HepG2 (cell line): ENCODE data around the gene DISP2. TPM values are rescaled to one million over a fixed set of nuclear protein-coding genes. Genes with fewer than 3 reads are reported as not detected.

ENCODE experiments used
- IKZF5 ChIP-seq: IDR thresholded peaks from 2 replicates; pipeline ENCODE4 v1.6.1; 2018; ENCODE audit warnings: missing genetic modification reagents, mild to moderate bottlenecking, missing compliant biosample characterization
- KDM6A ChIP-seq: IDR thresholded peaks from 2 replicates; pipeline ENCODE4 v1.6.1; 2016; ENCODE audit warnings: low read depth
- MTERF4 ChIP-seq: sonication (generic); formaldehyde crosslinking; IDR thresholded peaks from 2 replicates; pipeline ENCODE4 v1.8.0; 2023; ENCODE audit warnings: mild to moderate bottlenecking, missing genetic modification reagents
- STAT5B ChIP-seq: sonication (generic); formaldehyde crosslinking; IDR thresholded peaks from 2 replicates; pipeline ENCODE4 v1.4.0; 2020; ENCODE audit warnings: missing genetic modification reagents
- TFDP2 ChIP-seq: sonication (generic); formaldehyde crosslinking; IDR thresholded peaks from 2 replicates; pipeline ENCODE4 v1.4.0; 2020; ENCODE audit warnings: missing genetic modification reagents
- TMF1 ChIP-seq: sonication (generic); formaldehyde crosslinking; IDR thresholded peaks from 2 replicates; pipeline ENCODE4 v1.8.1; 2022; ENCODE audit warnings: low read depth, missing genetic modification reagents
- ZBTB1 ChIP-seq: sonication (generic); formaldehyde crosslinking; IDR thresholded peaks from 2 replicates; pipeline ENCODE4 v1.4.0; 2020; ENCODE audit warnings: missing genetic modification reagents, borderline replicate concordance
- ZBTB37 ChIP-seq: sonication (generic); formaldehyde crosslinking; IDR thresholded peaks from 2 replicates; pipeline ENCODE4 v1.4.0; 2020; ENCODE audit warnings: mild to moderate bottlenecking, missing genetic modification reagents
- ZBTB42 ChIP-seq: sonication (generic); formaldehyde crosslinking; IDR thresholded peaks from 2 replicates; pipeline ENCODE4 v1.5.0; 2020; ENCODE audit warnings: mild to moderate bottlenecking, missing genetic modification reagents
- ZNF205 ChIP-seq: IDR thresholded peaks from 2 replicates; pipeline ENCODE4 v1.6.1; 2018; ENCODE audit warnings: missing biosample characterization, missing genetic modification reagents
- ZNF24 ChIP-seq: fragments of 450-650 bp; IDR thresholded peaks from 2 replicates; pipeline ENCODE4 v1.6.1; 2017; ENCODE audit warnings: antibody characterized with exemption, mild to moderate bottlenecking
- ZNF280D ChIP-seq: sonication (generic); formaldehyde crosslinking; IDR thresholded peaks from 2 replicates; pipeline ENCODE4 v1.5.1; 2020; ENCODE audit warnings: mild to moderate bottlenecking, missing genetic modification reagents
- ZSCAN9 ChIP-seq: IDR thresholded peaks from 2 replicates; pipeline ENCODE4 v1.6.1; 2016; ENCODE audit warnings: borderline replicate concordance
- polyA plus RNA-seq, 8 experiments: library from polyadenylated mRNA; depleted of rRNA in 3 of 8; stranded (reverse) in 7 of 8; unstranded in 1 of 8; fragments of >200 nt; fragmentation: Illumina TruSeq in 4 of 8; extraction: Trizol in 4 of 8; gene quantifications; 2 replicates each; pipeline versions ENCODE4 v1.2.1 to v1.2.3, GENCODE V29; 2011 to 2016; ENCODE audit warnings: low read depth in 4 of 8, missing spikeins in 1 of 8, mixed read lengths in 1 of 8; ENCODE audit not compliant: insufficient read depth in 1 of 8
- total RNA-seq, 5 experiments: library from RNA; depleted of rRNA; stranded (reverse); fragments of >200 nt; fragmentation: Illumina TruSeq; extraction: Trizol; gene quantifications; 2 replicates each; pipeline ENCODE4 v1.2.3, GENCODE V29; 2016; ENCODE audit warnings: low read depth in 1 of 5

Gene DISP2
- total and polyA plus RNA-seq, 2 of the 13 experiments (the other 11 are each of a cell fraction or from before 2014, with no cell fraction given): 0.09 to 0.32 TPM

- TF ChIP-seq TFDP2 (peak; percentile 94), ZBTB37 (CRISPR knock-in tag) (no peak), TMF1 (CRISPR knock-in tag) (peak; percentile 80; the same call in 1 of the 2 replicates), ZBTB1 (CRISPR knock-in tag) (no peak), ZSCAN9 (CRISPR knock-in tag) (peak; percentile 95), ZNF280D (no peak), ZNF24 (no peak), ZBTB42 (CRISPR knock-in tag) (peak; percentile 98), KDM6A (CRISPR knock-in tag) (no peak), ZNF205 (CRISPR knock-in tag) (peak; percentile 88), MTERF4 (CRISPR knock-in tag) (no peak), STAT5B (CRISPR knock-in tag) (peak; percentile 91; the same call in 1 of the 2 replicates), IKZF5 (CRISPR knock-in tag) (peak; percentile 74)
Measured at GRCh38 chr15:40367686-40368611, 9.9 kb downstream of the DISP2 start (continued).
